Progenitor cell of endocrine pancreas (in vitro differentiated cells): ENCODE results near the gene ZNF79. TPM values are rescaled to one million over a fixed set of nuclear protein-coding genes. Genes with fewer than 3 reads are reported as not detected.

ENCODE experiments used
- DNase-seq: peaks from one replicate; pipeline ENCODE4 v3.0.0; 2021; ENCODE audit warnings: low spot score; ENCODE audit not compliant: unreplicated experiment
- H3K27ac Mint-ChIP-seq: 2 replicates; pipeline ENCODE4 v1.8.0; 2021; ENCODE audit warnings: mild to moderate bottlenecking, moderate library complexity, mixed read lengths
- H3K27me3 Mint-ChIP-seq: 2 replicates; pipeline ENCODE4 v1.8.0; 2021; ENCODE audit warnings: mixed read lengths
- H3K36me3 Mint-ChIP-seq: 2 replicates; pipeline ENCODE4 v1.8.0; 2022; ENCODE audit warnings: mixed read lengths; ENCODE audit not compliant: insufficient read depth
- H3K4me1 Mint-ChIP-seq: 2 replicates; pipeline ENCODE4 v1.8.0; 2021; ENCODE audit warnings: low read depth, mixed read lengths
- H3K4me3 Mint-ChIP-seq: 2 replicates; pipeline ENCODE4 v1.8.0; 2021; ENCODE audit warnings: low read depth, mild to moderate bottlenecking, moderate library complexity, mixed read lengths
- H3K9me3 Mint-ChIP-seq: 2 replicates; pipeline ENCODE4 v1.8.0; 2021; ENCODE audit warnings: low read depth, mixed read lengths
- total RNA-seq: library from RNA; stranded (reverse); gene quantifications from 2 replicates; pipeline ENCODE4 v1.2.1, GENCODE V29; 2021
- TF ChIP-seq, protein P1 (sequence below): fragments of 200-600 bp; sonication (generic); IDR thresholded peaks from one replicate; pipeline ENCODE4 v1.5.0; 2021; ENCODE audit warnings: antibody characterized with exemption, mild to moderate bottlenecking; ENCODE audit not compliant: unreplicated experiment

ZNF79 gene
- total RNA-seq, 1 donor from 2014 or later = 12.4 TPM

DNA sequence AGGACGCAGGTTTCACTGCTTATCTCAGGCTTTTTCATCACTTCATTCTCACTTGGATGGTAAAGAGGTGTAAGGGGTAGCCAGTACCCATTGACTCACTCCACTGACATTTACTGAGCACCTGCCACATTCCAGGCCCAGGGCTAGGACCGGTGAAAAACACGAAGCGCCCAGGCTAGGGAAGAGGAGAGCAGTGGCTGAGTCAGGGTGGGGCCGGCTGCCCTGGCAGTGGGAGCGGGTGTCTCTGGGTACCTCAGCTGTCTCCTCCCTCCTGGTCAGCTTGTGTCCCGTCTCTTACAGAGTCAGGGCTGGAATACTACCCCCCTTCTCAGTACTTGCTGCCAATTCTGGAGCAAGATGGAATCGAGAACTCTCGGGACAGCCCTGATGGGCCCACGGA, 49.3 kb downstream of the ZNF79 start:
- TF ChIP-seq, protein P1, sequence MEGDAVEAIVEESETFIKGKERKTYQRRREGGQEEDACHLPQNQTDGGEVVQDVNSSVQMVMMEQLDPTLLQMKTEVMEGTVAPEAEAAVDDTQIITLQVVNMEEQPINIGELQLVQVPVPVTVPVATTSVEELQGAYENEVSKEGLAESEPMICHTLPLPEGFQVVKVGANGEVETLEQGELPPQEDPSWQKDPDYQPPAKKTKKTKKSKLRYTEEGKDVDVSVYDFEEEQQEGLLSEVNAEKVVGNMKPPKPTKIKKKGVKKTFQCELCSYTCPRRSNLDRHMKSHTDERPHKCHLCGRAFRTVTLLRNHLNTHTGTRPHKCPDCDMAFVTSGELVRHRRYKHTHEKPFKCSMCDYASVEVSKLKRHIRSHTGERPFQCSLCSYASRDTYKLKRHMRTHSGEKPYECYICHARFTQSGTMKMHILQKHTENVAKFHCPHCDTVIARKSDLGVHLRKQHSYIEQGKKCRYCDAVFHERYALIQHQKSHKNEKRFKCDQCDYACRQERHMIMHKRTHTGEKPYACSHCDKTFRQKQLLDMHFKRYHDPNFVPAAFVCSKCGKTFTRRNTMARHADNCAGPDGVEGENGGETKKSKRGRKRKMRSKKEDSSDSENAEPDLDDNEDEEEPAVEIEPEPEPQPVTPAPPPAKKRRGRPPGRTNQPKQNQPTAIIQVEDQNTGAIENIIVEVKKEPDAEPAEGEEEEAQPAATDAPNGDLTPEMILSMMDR = no peak
- no peaks in the 10 kb centered on the region for H3K27me3 Mint-ChIP-seq
- no peaks in the 10 kb centered on the region for H3K9me3 Mint-ChIP-seq
- H3K4me3 Mint-ChIP-seq = no peak overlapping the region
- H3K27ac Mint-ChIP-seq = no peak overlapping the region
- DNase-seq = no peak
- H3K4me1 Mint-ChIP-seq = no peaks in the 10 kb centered on the region
- H3K36me3 Mint-ChIP-seq = peaks cover 20% of the 10 kb centered on the region

DNA sequence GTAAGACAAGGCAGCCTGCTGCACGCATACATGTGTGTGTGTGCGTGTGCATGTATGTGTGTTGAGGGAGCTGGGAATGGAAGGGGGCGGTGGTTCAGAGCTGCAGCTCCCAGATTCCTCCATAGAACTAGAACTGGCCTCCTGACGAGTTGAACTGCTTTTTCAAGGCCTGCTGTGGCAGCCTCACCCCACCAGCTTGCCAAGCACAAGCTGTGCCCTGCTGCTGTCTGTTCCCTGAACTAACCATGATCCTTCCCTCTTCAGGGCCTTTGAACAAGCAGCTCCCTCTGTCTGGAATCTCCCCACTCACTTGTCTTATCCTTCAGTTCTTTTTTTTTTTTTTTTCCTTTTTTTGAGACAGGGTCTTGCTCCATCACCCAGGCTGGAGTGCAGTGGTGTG, 49.8 kb downstream of the ZNF79 start:
- Mint-ChIP-seq H3K9me3 (no peaks in the 10 kb centered on the region), H3K4me3 (no peak overlapping the region), H3K27ac (no peak overlapping the region), H3K36me3 (peaks cover 22% of the 10 kb centered on the region), H3K27me3 (no peaks in the 10 kb centered on the region), H3K4me1 (no peaks in the 10 kb centered on the region)
- TF ChIP-seq, protein P1 = no peak
- no peak for DNase-seq

DNA sequence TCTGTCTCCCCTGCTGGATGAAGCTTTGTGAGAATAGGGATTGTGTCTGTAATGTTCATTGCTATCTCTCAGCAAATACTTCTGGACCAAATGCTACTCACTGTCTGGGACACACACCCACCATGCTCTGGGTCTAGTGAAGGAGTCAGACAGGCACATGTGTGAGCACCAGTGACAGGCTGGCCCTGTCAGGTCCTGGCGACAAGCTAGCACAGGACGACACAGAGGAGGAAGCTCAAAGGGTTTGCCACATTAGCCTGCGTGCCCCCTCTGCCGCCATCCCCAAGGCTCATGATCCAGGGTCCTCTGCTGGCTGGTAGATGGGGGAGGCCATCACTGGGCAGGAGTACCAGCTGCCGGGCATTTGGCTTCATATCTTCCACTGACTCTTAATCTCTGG, 50.4 kb downstream of the ZNF79 start:
- DNase-seq = no peak
- Mint-ChIP-seq H3K27ac (no peak overlapping the region), H3K9me3 (no peaks in the 10 kb centered on the region), H3K4me1 (no peaks in the 10 kb centered on the region), H3K4me3 (no peak overlapping the region), H3K27me3 (no peaks in the 10 kb centered on the region), H3K36me3 (peaks cover 23% of the 10 kb centered on the region)
- TF ChIP-seq, protein P1 = no peak

DNA sequence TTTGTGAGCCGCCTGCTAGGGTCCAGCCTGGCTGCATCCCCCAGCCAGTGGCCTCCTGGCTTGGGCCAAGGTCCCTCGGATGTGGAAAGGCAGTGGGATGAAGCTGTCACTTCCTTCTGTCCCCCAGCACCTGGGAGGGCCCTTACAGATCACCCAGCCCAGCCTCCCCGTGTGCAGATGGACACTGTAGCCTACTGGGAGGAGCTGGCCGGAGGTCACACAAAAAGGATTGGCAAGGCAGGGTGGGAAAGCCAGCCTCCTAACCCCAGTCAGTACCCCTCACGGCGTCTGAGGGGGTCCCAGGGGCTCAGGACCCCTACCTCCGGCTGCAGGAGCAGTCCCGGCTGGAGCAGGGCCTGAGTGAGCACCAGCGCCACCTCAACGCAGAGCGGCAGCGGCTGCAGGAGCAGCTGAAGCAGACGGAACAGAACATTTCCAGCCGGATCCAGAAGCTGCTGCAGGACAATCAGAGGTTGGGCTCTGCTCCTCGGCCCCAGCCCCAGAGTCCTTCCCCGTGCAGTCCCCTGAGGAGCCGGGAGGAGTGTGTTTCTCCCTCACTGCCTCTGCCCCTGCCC, 55.4 kb downstream of the ZNF79 start:
- H3K9me3 Mint-ChIP-seq = no peaks in the 10 kb centered on the region
- H3K27me3 Mint-ChIP-seq = no peaks in the 10 kb centered on the region
- H3K4me3 Mint-ChIP-seq = no peak overlapping the region
- H3K4me1 Mint-ChIP-seq = no peaks in the 10 kb centered on the region
- TF ChIP-seq, protein P1 = no peak
- no peak for DNase-seq
- peaks cover 14% of the 10 kb centered on the region for H3K36me3 Mint-ChIP-seq
- H3K27ac Mint-ChIP-seq = no peak overlapping the region

DNA sequence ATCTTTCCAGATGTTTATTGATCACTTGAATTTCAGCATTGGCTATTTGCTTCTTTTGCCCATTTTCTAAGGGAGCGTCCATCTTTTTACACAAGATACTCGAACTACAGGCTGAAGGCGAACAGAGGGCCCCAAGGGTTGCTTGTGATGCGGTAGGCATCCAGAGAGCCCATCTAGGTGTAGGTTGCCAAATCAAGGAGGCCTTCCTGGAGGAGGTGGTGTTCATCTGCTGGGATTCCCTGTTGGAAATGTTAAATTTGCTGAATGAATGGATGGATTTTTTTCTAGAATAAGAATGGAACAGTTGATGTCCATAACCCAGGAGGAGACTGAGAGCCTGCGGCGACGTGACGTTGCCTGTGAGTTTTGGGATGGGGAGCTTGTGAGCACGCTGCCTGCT, 58.5 kb downstream of the ZNF79 start:
- Mint-ChIP-seq H3K4me1 (no peaks in the 10 kb centered on the region), H3K9me3 (no peaks in the 10 kb centered on the region), H3K27me3 (no peaks in the 10 kb centered on the region), H3K36me3 (peaks cover 14% of the 10 kb centered on the region), H3K27ac (no peak overlapping the region), H3K4me3 (no peak overlapping the region)
- no peak for DNase-seq
- TF ChIP-seq, protein P1 = no peak
